ENCODE measurements around the gene R3HDM2.
"Not testable (repeated sequence)": the region's sequence is repeated elsewhere in the genome, so short reads cannot be mapped to it uniquely, and the experiment has no call there.

R3HDM2 gene

GRCh38 chr12:57319678-57320469 lies 111.0 kb downstream of the R3HDM2 start:
- DNase-seq, result no peak

- DNase-seq, result no peak
Measured at GRCh38 chr12:57315681-57316080, 115.2 kb downstream of the R3HDM2 start.

- DNase-seq, result not testable (repeated sequence)
Measured at GRCh38 chr12:57312287-57312686, 118.6 kb downstream of the R3HDM2 start.

- DNase-seq, result no peak
Measured at GRCh38 chr12:57309420-57309819, 121.4 kb downstream of the R3HDM2 start.

- no peak for DNase-seq
Measured at GRCh38 chr12:57300961-57301584, 129.8 kb downstream of the R3HDM2 start.

GRCh38 chr12:57299514-57300016 lies 131.3 kb downstream of the R3HDM2 start:
- DNase-seq, result no peak

GRCh38 chr12:57296291-57296690 lies 134.6 kb downstream of the R3HDM2 start:
- no peak for DNase-seq

- not testable (repeated sequence) for DNase-seq
Measured at GRCh38 chr12:57282073-57282472, 148.8 kb downstream of the R3HDM2 start.

GRCh38 chr12:57280211-57281062 lies 150.4 kb downstream of the R3HDM2 start:
- DNase-seq, result peak; percentile 78

GRCh38 chr12:57278465-57279381 lies 152.1 kb downstream of the R3HDM2 start:
- no peak for DNase-seq

GRCh38 chr12:57276935-57277563 lies 153.8 kb downstream of the R3HDM2 start:
- DNase-seq, result peak; percentile 45

- not testable (repeated sequence) for DNase-seq
Measured at GRCh38 chr12:57276233-57276632, 154.6 kb downstream of the R3HDM2 start.

- DNase-seq, result no peak
Measured at GRCh38 chr12:57273516-57273915, 157.3 kb downstream of the R3HDM2 start.

GRCh38 chr12:57272337-57273151 lies 158.3 kb downstream of the R3HDM2 start:
- DNase-seq, result no peak

GRCh38 chr12:57270966-57271470 lies 159.8 kb downstream of the R3HDM2 start:
- no peak for DNase-seq

- peak; percentile 69 for DNase-seq
Measured at GRCh38 chr12:57268264-57268663, 162.6 kb downstream of the R3HDM2 start.

- DNase-seq, result no peak
Measured at GRCh38 chr12:57266681-57267080, 164.2 kb downstream of the R3HDM2 start.

GRCh38 chr12:57263096-57263495 lies 167.7 kb downstream of the R3HDM2 start:
- DNase-seq, result no peak

GRCh38 chr12:57262126-57262822 lies 168.6 kb downstream of the R3HDM2 start:
- no peak for DNase-seq

- DNase-seq, result no peak
Measured at GRCh38 chr12:57261428-57261865, 169.4 kb downstream of the R3HDM2 start.

Measured in stimulated activated CD8-positive, alpha-beta memory T cell treated with anti-CD3 and anti-CD28 coated beads, Interleukin-4, amount 100 ng/mL, for 48 hours (primary cell).